GM19397 (cell line): ENCODE results near the gene IER2.
"Not testable (repeated sequence)": the region's sequence is repeated elsewhere in the genome, so short reads cannot be mapped to it uniquely, and the experiment has no call there.

Experiments
- ATAC-seq: cut with Tn5 transposase; IDR thresholded peaks from one replicate; pipeline ENCODE4 v1.9.1; 2021; ENCODE audit warnings: mild to moderate bottlenecking, moderate library complexity; ENCODE audit not compliant: unreplicated experiment

IER2 gene

DNA sequence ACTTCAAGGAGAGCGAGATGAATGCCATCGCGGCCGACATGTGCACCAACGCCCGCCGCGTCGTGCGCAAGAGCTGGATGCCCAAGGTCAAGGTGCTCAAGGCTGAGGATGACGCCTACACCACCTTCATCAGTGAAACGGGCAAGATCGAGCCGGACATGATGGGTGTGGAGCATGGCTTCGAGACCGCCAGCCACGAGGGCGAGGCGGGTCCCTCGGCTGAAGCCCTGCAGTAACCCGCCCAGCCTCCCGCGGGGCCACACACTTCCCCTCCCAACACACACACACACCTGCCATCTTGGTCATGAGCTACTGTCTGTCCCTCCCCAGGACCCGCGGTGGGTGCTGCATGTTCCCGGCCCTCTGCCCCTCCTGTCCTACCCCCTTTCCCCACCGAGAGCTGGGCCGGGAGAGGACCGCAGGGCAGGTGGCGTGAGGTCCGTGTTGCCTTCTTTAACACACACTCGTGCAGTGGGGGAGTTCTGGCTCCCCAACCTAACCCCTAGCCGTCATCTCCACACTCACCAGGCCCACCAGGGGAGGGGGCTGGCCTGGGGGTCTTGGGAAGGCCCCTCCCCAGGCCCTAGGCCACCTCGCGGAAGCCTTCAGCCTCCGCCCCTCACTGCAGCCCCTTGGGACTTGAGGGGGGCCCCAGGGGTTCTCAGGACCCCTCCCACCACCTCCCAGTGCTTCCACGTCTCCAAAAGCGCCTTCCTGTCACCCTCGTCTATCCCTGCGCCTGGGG lies 11.9 kb upstream of the IER2 start:
- ATAC-seq = no peak

DNA sequence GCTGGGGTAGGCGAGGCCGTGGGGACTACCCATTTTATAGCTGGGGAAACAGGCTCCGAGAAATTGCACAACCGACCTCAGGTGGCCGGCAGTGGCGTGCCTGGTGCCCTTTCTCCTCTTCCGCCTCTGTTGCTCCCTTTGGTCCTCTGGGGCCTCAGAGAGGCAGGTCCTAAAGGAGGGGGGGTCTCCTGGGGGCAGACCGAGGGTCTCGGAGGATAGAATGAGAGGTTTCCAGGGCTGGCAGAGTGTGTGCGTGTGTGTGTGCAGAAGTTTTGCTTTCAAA lies 11.4 kb upstream of the IER2 start:
- ATAC-seq = no peak

DNA sequence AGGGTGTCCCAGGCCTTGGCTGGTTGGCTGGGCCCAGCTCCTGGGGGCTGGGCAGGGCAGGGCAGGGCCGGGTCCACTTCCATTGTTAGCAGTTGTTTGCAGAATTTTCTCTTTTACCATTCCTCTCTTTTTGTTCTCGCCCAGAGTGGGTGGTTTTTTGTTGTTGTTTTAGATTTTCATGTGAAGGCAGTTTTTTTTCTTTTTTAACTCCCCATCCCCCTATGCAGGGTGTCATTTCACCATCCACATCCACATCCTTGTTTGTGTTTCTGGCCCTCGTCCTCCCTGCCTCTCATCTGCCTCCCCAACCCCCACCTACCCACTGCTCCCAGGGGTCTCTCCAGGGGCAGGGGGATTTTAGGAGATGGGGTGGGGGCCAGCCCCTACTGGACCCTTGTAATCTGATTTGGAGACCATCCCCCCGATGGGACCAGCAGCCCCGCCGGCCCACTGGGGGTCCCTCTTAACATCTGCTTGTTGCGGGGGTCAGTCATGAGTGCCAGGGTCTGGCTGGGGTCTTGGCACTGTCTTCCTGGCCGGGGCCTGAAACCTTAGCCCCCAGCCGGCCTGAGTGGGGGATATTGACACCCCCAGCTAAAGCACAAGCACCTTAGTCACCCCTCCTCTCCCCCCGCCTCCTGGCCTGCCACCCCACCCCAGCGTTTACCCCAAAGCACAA lies 10.4 kb upstream of the IER2 start:
- no peak for ATAC-seq

DNA sequence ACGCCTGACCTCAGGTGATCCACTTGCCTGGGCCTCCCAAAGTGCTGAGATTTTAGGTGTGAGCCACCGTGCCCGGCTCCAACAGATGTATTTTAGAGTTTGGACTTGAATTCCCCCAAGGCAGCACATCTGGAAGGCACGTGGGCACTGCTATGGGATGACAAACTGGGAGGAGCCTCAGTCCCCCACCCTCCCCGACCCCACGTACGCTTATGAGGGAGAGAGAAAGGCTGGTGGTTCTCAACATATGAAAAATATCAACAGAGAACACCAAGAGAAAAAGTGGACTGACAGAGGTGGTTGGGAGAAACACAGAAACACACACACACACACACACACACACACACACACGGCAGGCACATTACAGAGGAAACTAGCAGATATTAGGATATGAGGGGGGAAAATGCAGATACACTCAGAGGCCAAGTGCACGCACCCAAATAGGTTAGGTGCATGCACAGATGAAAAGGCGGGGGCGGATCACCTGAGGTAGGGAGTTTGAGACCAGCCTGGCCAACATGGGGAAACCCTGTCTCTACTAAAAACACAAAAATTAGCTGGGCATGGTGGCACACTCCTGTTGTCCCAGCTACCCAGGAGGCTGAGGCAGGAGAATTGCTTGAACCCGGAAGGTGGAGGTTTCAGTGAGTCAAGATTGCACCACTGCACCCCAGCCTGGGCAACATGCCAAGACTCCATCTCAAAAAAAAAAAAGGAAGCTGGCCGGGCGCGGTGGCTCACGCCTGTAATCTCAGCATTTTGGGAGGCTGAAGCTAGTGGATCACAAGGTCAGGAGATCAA lies 3.2 kb upstream of the IER2 start:
- ATAC-seq = no peak

DNA sequence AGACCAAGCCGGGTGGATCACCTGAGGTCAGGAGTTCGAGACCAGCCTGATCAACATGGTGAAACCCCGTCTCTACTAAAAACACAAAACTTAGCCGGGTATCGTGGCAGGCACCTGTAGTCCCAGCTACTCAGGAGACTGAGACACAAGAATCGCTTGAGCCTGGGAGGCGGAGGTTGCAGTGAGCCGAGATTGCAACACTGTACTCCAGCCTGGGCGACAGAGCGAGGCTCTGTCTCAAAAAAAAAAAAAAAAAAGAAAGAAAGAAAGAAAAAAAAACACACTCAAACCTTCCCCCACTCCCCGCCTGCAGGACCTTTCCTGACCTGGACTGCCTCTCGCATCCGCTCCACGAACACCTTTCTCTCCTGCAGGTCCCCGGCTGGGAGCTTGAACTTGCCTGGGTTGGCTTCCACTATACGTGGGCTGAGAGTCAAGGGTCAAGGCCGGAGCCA lies 1.0 kb upstream of the IER2 start:
- ATAC-seq = not testable (repeated sequence)

DNA sequence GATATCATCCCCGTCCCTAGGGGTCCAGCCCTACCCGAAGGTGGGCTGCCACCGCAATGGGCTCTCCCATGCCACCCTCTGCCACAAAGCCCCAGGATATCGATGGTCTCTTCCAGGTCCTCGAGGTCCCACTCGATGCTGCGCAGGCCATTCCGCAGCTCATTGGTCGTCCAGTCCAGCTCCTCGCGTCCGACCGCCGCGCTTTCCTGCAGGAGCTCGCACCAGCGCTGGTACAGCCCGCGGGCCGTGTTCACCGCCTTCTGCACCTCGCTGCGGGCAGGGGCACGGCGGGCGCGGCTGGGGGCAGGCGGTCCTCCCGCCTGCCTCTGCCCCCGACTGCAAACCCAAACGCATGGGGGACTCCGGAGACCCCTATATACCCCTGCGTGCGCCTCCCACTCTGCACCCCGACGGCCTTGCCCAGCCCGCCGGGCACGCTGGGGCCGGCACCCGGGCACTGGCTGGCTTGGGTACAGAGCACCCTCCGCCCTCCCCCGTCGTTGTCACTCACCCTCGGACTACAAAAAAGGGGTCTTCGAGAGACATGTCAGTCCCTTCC lies 504 bp upstream of the IER2 start:
- peak; percentile 7 for ATAC-seq

DNA sequence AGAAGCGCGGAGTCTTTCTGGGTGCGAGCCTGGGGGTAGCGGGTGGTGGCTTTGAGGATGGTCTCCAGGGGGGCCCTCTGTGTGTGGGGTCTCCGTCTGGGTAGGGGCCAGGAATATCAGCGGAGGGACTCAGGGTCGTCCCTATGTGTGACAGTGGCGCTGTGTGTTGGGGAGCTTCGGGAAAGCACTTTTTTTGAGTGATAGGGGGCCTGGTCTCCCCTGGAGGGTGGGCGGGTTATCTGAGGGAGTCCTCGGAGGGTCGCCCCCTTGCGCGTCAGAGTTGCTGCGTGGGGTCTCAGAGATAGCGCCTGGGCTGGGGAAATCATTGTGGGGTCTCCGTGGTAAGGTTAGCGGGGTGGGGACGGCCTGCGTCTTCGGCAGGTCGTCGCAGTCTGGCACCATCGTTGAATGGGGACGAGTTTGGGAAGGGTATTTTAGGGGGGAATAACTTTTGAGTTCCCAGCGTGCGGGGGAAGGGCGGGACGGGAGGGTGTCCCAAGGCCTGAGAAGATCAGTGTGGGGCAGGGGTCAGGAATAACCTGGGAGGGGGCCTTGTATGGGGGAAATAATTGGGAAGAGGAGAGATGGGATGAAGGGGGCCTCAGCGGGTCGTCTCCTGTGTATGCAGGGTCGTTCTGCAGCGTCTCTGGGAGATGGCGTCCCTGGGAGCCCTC lies 857 bp downstream of the IER2 start:
- no peak for ATAC-seq

DNA sequence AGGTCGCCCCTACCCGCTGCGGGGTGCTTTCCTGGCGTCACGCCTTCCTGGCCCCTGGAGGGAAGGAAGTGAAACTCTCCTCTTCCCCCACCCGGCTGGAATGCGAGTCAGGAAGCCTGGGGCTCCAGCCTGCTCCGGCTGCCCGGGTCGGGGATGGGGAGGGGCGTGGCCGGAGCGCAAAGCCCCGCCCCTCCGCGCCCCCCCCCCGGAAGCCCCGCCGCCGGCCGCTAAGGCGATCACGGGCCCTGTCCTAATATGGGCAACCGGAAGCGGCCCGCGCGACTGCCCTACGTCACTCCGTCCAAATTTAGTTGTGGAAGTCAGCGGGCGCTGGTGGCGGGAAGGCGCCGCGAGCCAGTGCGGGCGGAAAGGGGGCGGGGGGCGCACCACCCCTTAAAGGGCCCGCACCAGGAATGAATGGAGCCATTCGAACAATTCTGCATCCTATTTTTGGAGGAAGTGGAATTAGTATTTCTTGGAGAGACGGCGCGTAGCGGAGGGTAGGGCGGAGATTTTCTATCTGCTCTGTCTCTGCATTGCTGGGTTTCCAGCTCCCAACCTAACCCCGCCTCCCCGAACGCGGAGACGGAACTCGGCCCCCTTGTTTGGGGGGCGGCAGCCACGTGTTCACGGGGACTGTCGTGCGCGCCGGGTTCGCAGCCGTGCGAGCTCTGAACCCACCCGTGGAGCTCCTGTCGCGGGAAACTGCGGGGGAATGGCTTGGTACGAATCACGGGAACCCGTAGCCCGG lies 1.6 kb downstream of the IER2 start:
- peak; percentile 40 for ATAC-seq

DNA sequence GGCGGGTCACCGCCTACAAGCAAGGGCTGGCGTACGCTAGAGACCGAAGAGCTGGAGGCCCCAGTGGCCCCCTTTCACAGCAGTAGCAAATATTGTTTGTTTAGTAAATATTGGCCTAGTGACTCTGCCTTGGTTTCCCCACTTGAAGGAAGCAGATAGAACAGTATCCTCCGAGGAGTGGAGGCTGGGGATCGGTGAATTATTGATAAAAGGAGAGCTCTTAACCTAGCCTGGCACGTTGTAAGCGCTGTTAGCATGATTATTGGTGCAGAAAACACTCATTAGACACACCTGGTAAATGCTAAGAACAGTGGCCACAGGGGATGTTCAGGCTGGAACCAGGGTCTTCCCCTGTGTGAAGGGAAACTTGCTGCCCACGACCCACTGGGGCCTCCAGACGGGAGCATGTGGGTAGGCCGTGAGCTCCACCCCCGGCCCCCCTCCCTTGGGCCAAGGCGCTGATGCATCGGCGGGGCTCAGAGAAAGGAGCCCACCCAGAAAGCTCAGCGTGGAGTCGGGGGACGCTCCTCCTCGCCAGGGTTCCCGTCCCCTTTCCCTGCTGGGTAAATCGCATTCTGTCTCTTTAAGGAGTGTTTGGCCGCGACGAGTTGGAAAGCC lies 2.3 kb downstream of the IER2 start:
- peak; percentile 3 for ATAC-seq

DNA sequence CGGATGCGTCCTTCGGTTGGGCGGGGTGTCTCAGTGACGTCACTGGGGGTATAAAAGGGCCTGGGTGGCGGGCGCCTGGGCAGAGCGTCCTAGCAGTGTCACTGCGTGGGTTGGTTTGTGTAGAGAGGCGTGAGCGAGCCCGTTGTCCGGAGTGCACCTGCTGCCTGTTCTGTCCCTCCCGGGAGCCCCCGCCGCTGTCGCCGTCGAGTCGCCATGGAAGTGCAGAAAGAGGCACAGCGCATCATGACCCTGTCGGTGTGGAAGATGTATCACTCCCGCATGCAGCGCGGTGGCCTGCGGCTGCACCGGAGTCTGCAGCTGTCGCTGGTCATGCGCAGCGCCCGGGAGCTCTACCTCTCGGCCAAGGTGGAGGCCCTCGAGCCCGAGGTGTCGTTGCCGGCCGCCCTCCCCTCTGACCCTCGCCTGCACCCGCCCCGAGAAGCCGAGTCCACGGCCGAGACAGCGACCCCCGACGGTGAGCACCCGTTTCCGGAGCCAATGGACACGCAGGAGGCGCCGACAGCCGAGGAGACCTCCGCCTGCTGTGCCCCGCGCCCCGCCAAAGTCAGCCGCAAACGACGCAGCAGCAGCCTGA lies 2.9 kb downstream of the IER2 start:
- peak; percentile 25 for ATAC-seq

DNA sequence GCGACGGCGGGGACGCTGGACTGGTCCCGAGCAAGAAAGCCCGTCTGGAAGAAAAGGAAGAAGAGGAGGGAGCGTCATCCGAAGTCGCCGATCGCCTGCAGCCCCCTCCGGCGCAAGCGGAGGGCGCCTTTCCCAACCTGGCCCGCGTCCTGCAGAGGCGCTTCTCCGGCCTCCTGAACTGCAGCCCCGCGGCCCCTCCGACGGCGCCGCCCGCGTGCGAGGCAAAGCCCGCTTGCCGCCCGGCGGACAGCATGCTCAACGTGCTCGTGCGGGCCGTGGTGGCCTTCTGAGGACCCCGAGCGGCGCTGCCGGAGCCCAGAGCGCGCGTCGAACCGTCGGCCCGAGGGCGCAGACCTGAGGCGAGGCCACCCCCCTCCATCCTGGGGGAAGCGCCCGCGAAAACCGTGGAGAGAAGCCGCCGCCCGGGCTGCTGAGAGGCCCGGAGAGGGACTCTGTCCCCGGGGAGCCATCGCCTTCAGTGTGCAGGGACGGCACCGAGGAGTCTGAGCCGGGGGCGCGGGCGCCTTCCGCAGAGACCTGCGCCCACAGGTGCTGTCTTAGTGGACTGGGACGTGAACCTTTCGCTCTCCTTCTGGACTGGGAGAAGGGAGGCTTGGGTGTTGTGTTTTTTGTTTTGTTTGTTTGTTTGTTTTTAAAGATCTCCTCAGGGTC lies 3.5 kb downstream of the IER2 start:
- ATAC-seq = no peak

DNA sequence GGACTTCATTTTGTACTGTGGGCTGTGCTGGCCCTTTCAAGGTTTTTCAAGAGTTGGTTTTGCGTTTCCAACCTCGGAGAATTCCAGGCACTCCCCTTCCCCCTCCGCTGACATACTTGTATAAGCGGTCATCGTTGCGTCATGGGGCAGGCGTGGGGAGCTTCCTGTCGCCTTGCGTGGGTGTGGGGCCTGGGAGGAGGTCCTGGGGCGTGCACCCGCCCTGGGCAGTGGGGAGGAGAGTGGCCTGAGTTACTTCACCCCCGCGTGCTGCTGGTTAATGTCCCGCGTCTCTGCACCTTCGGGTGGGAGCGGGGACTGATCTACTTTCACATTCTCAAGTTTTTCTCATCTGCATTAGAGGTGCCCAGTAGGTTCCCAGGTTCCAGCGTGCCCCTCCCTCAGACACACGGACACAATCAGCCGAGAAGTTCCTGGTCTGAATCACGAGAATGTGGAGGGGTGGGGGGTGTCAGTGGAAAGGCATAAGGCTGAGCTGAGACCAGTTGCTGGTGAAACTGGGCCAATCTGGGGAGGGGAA lies 4.1 kb downstream of the IER2 start:
- ATAC-seq = no peak

DNA sequence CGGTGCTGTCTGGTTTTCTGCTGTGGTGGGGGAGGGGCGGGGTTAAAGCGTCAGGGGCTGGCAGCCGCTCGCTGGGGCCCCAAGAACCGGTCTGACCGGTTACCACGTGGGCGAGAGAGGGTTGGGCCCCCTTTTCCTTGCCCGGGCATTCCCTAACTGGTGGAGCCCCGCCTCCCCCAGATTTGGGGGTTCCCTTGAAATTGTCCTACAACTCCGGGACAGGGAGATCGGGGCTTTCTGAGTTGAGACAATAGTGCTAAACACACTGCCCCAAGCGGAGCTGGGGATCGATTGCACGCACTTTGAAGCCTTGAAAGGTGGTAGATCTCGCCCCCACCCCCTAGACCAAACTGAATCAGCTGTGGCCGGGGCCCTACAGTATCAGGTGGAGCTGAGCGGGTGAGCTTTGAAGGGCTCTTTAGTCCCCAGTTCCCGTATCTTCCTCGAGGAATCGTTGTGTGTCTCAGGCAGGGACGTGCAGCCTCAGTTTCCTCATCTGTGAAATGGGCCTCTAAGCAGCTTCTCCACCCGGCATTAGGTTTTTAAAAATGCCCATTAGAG lies 4.8 kb downstream of the IER2 start:
- ATAC-seq = no peak

DNA sequence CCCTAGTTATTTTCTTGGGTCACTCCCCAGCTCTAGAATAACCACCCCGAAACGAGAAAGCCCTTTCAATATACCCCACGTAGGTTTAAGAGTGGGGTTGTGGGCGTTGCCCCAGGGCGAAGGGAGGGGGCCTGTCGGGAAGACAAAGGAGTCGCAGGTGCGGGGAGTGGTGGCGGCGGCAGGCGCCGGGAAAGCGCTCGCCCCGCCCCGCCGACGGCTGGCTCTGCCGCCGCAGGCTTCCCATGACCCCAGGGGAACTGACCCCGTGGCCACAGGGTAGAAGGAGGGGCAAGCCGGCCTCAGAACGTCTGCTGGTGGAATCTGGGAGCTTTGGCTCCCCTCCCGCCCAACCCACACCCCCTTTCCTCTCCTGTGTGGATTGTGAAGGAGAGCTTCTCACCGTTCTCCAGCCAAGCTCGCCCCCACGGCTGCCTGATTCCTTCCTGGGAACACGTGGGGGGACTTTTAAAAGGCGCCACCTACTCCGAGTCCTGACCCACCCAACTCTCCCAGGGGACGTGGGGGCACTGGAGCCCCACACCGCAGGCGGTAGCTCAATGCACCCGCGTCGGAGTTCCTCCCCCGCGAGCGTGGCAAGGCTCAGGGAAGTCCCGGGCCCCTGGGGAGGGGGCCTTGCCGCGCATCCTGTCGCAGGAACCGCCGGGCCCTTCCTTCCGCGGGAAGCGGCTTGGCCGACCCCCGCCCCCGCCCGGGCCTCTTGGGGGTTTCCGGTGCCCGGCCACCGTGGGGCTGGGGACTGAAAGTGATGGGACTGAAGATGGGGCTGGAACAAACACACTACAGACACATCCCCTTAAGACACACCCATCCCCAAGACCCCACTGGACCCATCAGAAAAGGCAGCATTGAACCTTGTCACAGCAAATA lies 5.5 kb downstream of the IER2 start:
- ATAC-seq = peak; percentile 20

DNA sequence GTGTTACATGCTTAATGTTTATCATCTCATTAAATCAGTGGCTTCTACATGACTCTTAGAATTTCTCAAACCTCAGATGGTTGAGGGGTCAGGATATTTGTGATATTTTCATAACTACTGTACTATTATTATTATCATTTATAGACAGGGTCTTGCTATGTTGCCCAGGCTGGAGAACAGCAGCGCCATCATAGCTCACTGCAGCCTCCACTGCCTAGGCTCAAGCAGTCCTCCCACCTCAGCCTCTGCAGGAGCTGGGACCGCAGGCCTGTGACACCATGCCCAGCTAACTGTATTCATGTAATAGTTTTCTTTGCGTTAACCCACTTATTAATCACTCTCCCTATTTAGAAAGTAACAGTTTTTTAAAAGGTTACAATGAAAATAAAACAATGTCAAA lies 9.5 kb downstream of the IER2 start:
- ATAC-seq = no peak

DNA sequence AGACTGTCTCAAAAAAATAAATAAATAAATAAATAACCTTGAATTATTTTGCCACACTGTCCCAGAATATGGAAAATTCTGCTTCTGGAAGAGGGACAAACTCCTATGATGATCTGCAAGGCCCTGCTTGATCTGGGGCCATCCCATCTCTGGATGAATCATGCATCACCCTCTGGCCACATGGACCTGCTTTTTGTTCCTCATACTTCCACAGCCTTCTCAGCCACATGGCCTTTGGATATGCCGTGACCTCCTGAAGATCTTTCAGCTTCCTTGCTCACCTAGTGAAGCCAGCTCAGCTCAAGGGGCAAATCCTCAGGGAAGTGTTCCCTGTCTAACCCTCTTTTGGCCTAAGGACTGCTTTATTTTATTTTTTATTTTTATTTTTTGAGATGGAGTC lies 10.3 kb downstream of the IER2 start:
- no peak for ATAC-seq
